Trophoblast cell (in vitro differentiated cells and primary cell): ENCODE measurements around the gene MAP7D3.

Experiments
- DNase-seq, 2 donors: peaks; one replicate each; pipeline ENCODE4 v3.0.0-alpha.2; 2016
- H2AFZ ChIP-seq: 2 replicates; pipeline ENCODE4 v1.6.1; 2013; ENCODE audit warnings: low read length, moderate library complexity, mild to moderate bottlenecking; ENCODE audit not compliant: insufficient read depth, poor library complexity
- H2AK5ac ChIP-seq: 2 replicates; pipeline ENCODE4 v1.6.1; 2013; ENCODE audit warnings: mild to moderate bottlenecking, low read length
- H2BK120ac ChIP-seq: 2 replicates; pipeline ENCODE4 v1.6.1; 2013; ENCODE audit warnings: low read length, mild to moderate bottlenecking, moderate library complexity; ENCODE audit not compliant: insufficient read depth, poor library complexity
- H2BK12ac ChIP-seq: 2 replicates; pipeline ENCODE4 v1.6.1; 2013; ENCODE audit warnings: mild to moderate bottlenecking, low read length, moderate library complexity
- H2BK5ac ChIP-seq: 2 replicates; pipeline ENCODE4 v1.6.1; 2013; ENCODE audit warnings: low read length, low read depth, moderate library complexity, mild to moderate bottlenecking; ENCODE audit not compliant: poor library complexity
- H3K14ac ChIP-seq: 2 replicates; pipeline ENCODE4 v1.6.1; 2013; ENCODE audit warnings: mild to moderate bottlenecking, low read length
- H3K18ac ChIP-seq: 2 replicates; pipeline ENCODE4 v1.6.1; 2013; ENCODE audit warnings: mild to moderate bottlenecking, low read length
- H3K23ac ChIP-seq: 2 replicates; pipeline ENCODE4 v1.6.1; 2013; ENCODE audit warnings: low read length
- H3K27ac ChIP-seq: 2 replicates; pipeline ENCODE4 v1.5.1; 2013; ENCODE audit warnings: low read depth, mild to moderate bottlenecking, inconsistent platforms, low read length, moderate library complexity
- H3K27me3 ChIP-seq: 2 replicates; pipeline ENCODE4 v1.6.1; 2013; ENCODE audit warnings: inconsistent platforms, mild to moderate bottlenecking, low read length, moderate library complexity; ENCODE audit not compliant: insufficient read depth
- H3K36me3 ChIP-seq, 2 experiments: 1 replicate in 1 of 2; 2 replicates in 1 of 2; pipeline ENCODE4 v1.6.1; 2013; ENCODE audit warnings: low read length in 2 of 2, mild to moderate bottlenecking in 2 of 2, moderate library complexity in 1 of 2; ENCODE audit not compliant: insufficient read depth in 2 of 2, control insufficient read depth in 1 of 2
- H3K4ac ChIP-seq: 2 replicates; pipeline ENCODE4 v1.6.1; 2013; ENCODE audit warnings: low read depth, mild to moderate bottlenecking, low read length, moderate library complexity
- H3K4me1 ChIP-seq, 2 experiments: 1 replicate in 1 of 2; 2 replicates in 1 of 2; pipeline ENCODE4 v1.6.1; 2013; ENCODE audit warnings: low read length in 2 of 2, mild to moderate bottlenecking in 2 of 2, moderate library complexity in 1 of 2; ENCODE audit not compliant: insufficient read depth in 2 of 2, control insufficient read depth in 1 of 2
- H3K4me2 ChIP-seq: 2 replicates; pipeline ENCODE4 v1.6.1; 2013; ENCODE audit warnings: inconsistent platforms, mild to moderate bottlenecking, low read length, moderate library complexity
- H3K4me3 ChIP-seq: 2 replicates; pipeline ENCODE4 v1.5.1; 2013; ENCODE audit warnings: mild to moderate bottlenecking, low read depth, low read length, inconsistent platforms
- H3K79me1 ChIP-seq: one replicate; pipeline ENCODE4 v1.6.1; 2013; ENCODE audit warnings: low read length
- H3K79me2 ChIP-seq: 2 replicates; pipeline ENCODE4 v1.6.1; 2013; ENCODE audit warnings: low read length, mild to moderate bottlenecking; ENCODE audit not compliant: control insufficient read depth, insufficient read depth, poor library complexity
- H3K9ac ChIP-seq: 2 replicates; pipeline ENCODE4 v1.6.1; 2013; ENCODE audit warnings: mild to moderate bottlenecking, low read length
- H3K9me3 ChIP-seq: 2 replicates; pipeline ENCODE4 v1.6.1; 2013; ENCODE audit warnings: low read depth, mild to moderate bottlenecking, control low read depth, inconsistent platforms, low read length; ENCODE audit not compliant: insufficient read depth
- H4K12ac ChIP-seq: 2 replicates; pipeline ENCODE4 v1.6.1; 2013; ENCODE audit warnings: low read depth, mild to moderate bottlenecking, low read length, moderate library complexity
- H4K8ac ChIP-seq: 2 replicates; pipeline ENCODE4 v1.6.1; 2013; ENCODE audit warnings: low read depth, mild to moderate bottlenecking, low read length, moderate library complexity
- H4K91ac ChIP-seq: one replicate; pipeline ENCODE4 v1.6.1; 2013; ENCODE audit warnings: low read depth, mild to moderate bottlenecking, low read length, moderate library complexity
- WGBS: extraction: QIAGEN DNeasy Blood & Tissue Kit; methylation state at CpG from one replicate; pipeline ENCODE4 v1.1.7; 2013; ENCODE audit warnings: missing lambda C conversion rate; ENCODE audit not compliant: insufficient read length, insufficient coverage; ENCODE audit errors: extremely low coverage; 5-methylcytosine and 5-hydroxymethylcytosine counted together

The MAP7D3 gene

DNA sequence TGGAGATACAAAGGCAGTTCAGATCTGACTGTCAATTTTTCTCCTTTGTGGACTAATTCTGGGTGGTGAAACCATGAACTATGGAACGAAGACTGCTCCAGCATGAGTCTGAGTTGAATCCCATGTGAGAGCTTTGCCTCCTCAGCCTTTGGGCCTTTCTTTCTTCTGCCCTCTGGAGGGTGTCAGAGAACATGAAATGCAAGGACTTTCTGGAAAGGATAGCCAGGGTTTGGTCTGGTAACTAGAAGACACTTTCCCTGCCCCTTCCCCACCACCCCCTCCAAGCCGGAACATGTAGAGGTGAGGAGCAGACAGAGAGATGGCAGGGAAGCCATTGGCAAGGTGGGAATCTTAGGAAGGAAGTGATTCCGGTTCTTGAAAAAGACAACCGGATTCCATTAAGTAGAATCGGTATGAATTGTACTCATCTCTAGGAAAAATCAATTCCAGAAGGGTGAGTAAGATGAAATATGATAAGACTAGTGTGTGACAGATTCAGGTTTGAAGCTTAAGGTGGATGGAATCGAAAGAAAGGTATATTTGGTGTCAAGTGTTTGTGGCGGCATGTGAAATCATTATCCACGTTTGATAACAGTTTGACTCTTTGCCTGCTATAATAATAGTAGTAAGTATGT is 84.9 kb downstream of the MAP7D3 start:
- no CpG with 5 or more reads among the region's 8 CpGs for WGBS
- no peak overlapping the region for H3K27ac ChIP-seq

DNA sequence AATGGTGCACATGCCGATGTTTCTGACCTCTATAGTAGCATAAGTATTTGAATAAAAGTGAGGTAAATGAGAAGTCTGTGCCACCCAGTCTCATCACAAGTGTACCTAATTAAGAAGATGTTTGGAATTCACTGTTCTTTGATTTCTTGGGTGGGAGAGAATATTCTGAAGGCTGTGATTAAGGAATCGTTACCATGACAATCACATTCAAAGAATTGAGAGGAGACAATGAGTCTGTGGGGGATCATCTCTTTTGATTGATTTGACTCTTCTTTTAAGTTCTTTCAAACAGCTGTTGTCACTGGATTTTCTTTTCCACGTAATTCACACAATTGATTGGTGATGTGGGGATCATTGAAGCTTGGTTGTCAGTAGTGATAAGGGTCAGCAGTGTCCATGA is 85.8 kb downstream of the MAP7D3 start:
- no peaks in the 10 kb centered on the region for H3K9me3 ChIP-seq
- H4K91ac ChIP-seq: no peak overlapping the region
- H3K79me2 ChIP-seq: no peaks in the 10 kb centered on the region
- H3K4me2 ChIP-seq: no peak overlapping the region
- H2AFZ ChIP-seq: no peak overlapping the region
- no peaks in the 10 kb centered on the region for H3K79me1 ChIP-seq
- no peak overlapping the region for H4K12ac ChIP-seq
- no CpG with 5 or more reads among the region's 3 CpGs for WGBS
- no peak overlapping the region for H2BK5ac ChIP-seq
- H4K8ac ChIP-seq: no peak overlapping the region
- H3K27me3 ChIP-seq: no peaks in the 10 kb centered on the region
- H3K4me1 ChIP-seq: peaks cover 0 to 2% of the 10 kb centered on the region in 2 experiments
- no peak overlapping the region for H3K9ac ChIP-seq
- no peak overlapping the region for H3K4ac ChIP-seq
- no peak overlapping the region for H3K14ac ChIP-seq
- no peak for DNase-seq
- no peak overlapping the region for H3K23ac ChIP-seq
- no peaks in the 10 kb centered on the region for H3K36me3 ChIP-seq
- no peak overlapping the region for H2BK12ac ChIP-seq
- H2AK5ac ChIP-seq: no peak overlapping the region
- H3K4me3 ChIP-seq: no peak overlapping the region
- H3K27ac ChIP-seq: no peak overlapping the region
- no peak overlapping the region for H3K18ac ChIP-seq
- no peak overlapping the region for H2BK120ac ChIP-seq

More for the DNA sequence above, 84.9 kb downstream of the MAP7D3 start:
- H3K4ac ChIP-seq: no peak overlapping the region
- H3K4me2 ChIP-seq: no peak overlapping the region
- H3K4me3 ChIP-seq: no peak overlapping the region
- H3K18ac ChIP-seq: no peak overlapping the region
- no peak overlapping the region for H3K14ac ChIP-seq
- no peaks in the 10 kb centered on the region for H3K9me3 ChIP-seq
- H3K23ac ChIP-seq: no peak overlapping the region
- H4K12ac ChIP-seq: no peak overlapping the region
- no peaks in the 10 kb centered on the region for H3K36me3 ChIP-seq
- no peak overlapping the region for H4K91ac ChIP-seq
- H3K79me2 ChIP-seq: no peaks in the 10 kb centered on the region
- peaks cover 0 to 2% of the 10 kb centered on the region in 2 experiments for H3K4me1 ChIP-seq
- no peak overlapping the region for H2AK5ac ChIP-seq
- no peak overlapping the region for H2BK12ac ChIP-seq
- no peak overlapping the region for H2AFZ ChIP-seq
- H4K8ac ChIP-seq: no peak overlapping the region
- no peaks in the 10 kb centered on the region for H3K79me1 ChIP-seq
- H3K27me3 ChIP-seq: no peaks in the 10 kb centered on the region
- H3K9ac ChIP-seq: no peak overlapping the region
- no peak overlapping the region for H2BK5ac ChIP-seq
- no peak overlapping the region for H2BK120ac ChIP-seq
- peak; percentile 34 to 72 for DNase-seq

- H4K12ac ChIP-seq: no peak overlapping the region
- H3K4ac ChIP-seq: no peak overlapping the region
- no peak overlapping the region for H4K91ac ChIP-seq
- WGBS: no CpG with 5 or more reads among the region's 1 CpG
- H2AK5ac ChIP-seq: no peak overlapping the region
- no peak overlapping the region for H3K18ac ChIP-seq
- no peaks in the 10 kb centered on the region for H3K4me1 ChIP-seq
- no peaks in the 10 kb centered on the region for H3K79me2 ChIP-seq
- H2AFZ ChIP-seq: no peak overlapping the region
- no peak overlapping the region for H3K23ac ChIP-seq
- H2BK12ac ChIP-seq: no peak overlapping the region
- no peaks in the 10 kb centered on the region for H3K27me3 ChIP-seq
- no peak overlapping the region for H2BK5ac ChIP-seq
- H3K14ac ChIP-seq: no peak overlapping the region
- no peaks in the 10 kb centered on the region for H3K36me3 ChIP-seq
- no peaks in the 10 kb centered on the region for H3K79me1 ChIP-seq
- no peak overlapping the region for H3K4me3 ChIP-seq
- DNase-seq: peak in 1 of 2 donors; percentile 34
- no peak overlapping the region for H3K27ac ChIP-seq
- H2BK120ac ChIP-seq: no peak overlapping the region
- H3K9me3 ChIP-seq: no peaks in the 10 kb centered on the region
- no peak overlapping the region for H4K8ac ChIP-seq
- no peak overlapping the region for H3K9ac ChIP-seq
- H3K4me2 ChIP-seq: no peak overlapping the region
Observed at GRCh38 chrX:136163689-136164088, 87.5 kb downstream of the MAP7D3 start.
